HEK293 (cell line): ENCODE data around the gene IDUA.
A peak's percentile ranks its signal among the peaks of the same experiment; 100 is the strongest.

Experiments
- GLI2 ChIP-seq: fragments of 450-650 bp; formaldehyde crosslinking; IDR thresholded peaks from 2 replicates; pipeline ENCODE4; 2017; ENCODE audit warnings: missing biosample characterization, missing genetic modification characterization, low read depth, borderline replicate concordance
- GLIS1 ChIP-seq: fragments of 450-650 bp; formaldehyde crosslinking; IDR thresholded peaks from 2 replicates; pipeline ENCODE4 v1.5.1; 2016; ENCODE audit warnings: missing biosample characterization, missing genetic modification characterization
- GLIS2 ChIP-seq: fragments of 450-650 bp; formaldehyde crosslinking; IDR thresholded peaks from 2 replicates; pipeline ENCODE4 v1.5.1; 2016; ENCODE audit warnings: missing biosample characterization, missing genetic modification characterization
- HOXC10 ChIP-seq: sonication (generic); formaldehyde crosslinking; IDR thresholded peaks from 2 replicates; pipeline ENCODE4 v1.8.1; 2023; ENCODE audit warnings: mild to moderate bottlenecking, missing genetic modification reagents
- KLF1 ChIP-seq: fragments of 450-650 bp; formaldehyde crosslinking; IDR thresholded peaks from 2 replicates; pipeline ENCODE4 v1.5.1; 2016; ENCODE audit warnings: missing biosample characterization, missing genetic modification characterization
- KLF16 ChIP-seq: fragments of 450-650 bp; formaldehyde crosslinking; IDR thresholded peaks from 2 replicates; pipeline ENCODE4 v1.5.1; 2017; ENCODE audit warnings: missing biosample characterization, missing genetic modification characterization
- KLF9 ChIP-seq: fragments of 450-650 bp; formaldehyde crosslinking; IDR thresholded peaks from 2 replicates; pipeline ENCODE4 v1.5.1; 2016; ENCODE audit warnings: missing biosample characterization, missing genetic modification characterization, low read depth
- REPIN1 ChIP-seq: fragments of 450-650 bp; formaldehyde crosslinking; IDR thresholded peaks from 2 replicates; pipeline ENCODE4 v1.5.1; 2017; ENCODE audit warnings: missing biosample characterization, missing genetic modification characterization, low read depth
- SCRT2 ChIP-seq: fragments of 450-650 bp; formaldehyde crosslinking; IDR thresholded peaks from 2 replicates; pipeline ENCODE4 v1.5.1; 2016; ENCODE audit warnings: missing biosample characterization, missing genetic modification characterization
- SP3 ChIP-seq: fragments of 450-650 bp; formaldehyde crosslinking; IDR thresholded peaks from 2 replicates; pipeline ENCODE4 v1.5.1; 2016; ENCODE audit warnings: missing biosample characterization, missing genetic modification characterization
- SP7 ChIP-seq: fragments of 450-650 bp; formaldehyde crosslinking; IDR thresholded peaks from 2 replicates; pipeline ENCODE4 v1.5.1; 2016; ENCODE audit warnings: missing biosample characterization, missing genetic modification characterization
- TRIM28 ChIP-seq: IDR thresholded peaks from 2 replicates; pipeline ENCODE4 v1.6.1; 2011; ENCODE audit warnings: low read length, control low read depth, borderline replicate concordance
- ZBTB20 ChIP-seq: fragments of 450-650 bp; formaldehyde crosslinking; IDR thresholded peaks from 2 replicates; pipeline ENCODE4 v1.5.1; 2016; ENCODE audit warnings: missing biosample characterization, missing genetic modification characterization
- ZBTB8A ChIP-seq: fragments of 450-650 bp; formaldehyde crosslinking; IDR thresholded peaks from 2 replicates; pipeline ENCODE4 v1.5.1; 2016; ENCODE audit warnings: missing biosample characterization, missing genetic modification characterization
- ZFHX2 ChIP-seq: fragments of 450-650 bp; formaldehyde crosslinking; conservative IDR thresholded peaks from 2 replicates; pipeline ENCODE4 v1.5.1; 2016; ENCODE audit warnings: missing biosample characterization, missing genetic modification characterization
- ZFP3 ChIP-seq: fragments of 450-650 bp; formaldehyde crosslinking; IDR thresholded peaks from 2 replicates; pipeline ENCODE4 v1.5.1; 2016; ENCODE audit warnings: low read depth, missing biosample characterization, missing genetic modification characterization
- ZFP69B ChIP-seq: fragments of 450-650 bp; formaldehyde crosslinking; IDR thresholded peaks from 2 replicates; pipeline ENCODE4 v1.5.1; 2016; ENCODE audit warnings: missing biosample characterization, missing genetic modification characterization
- ZNF112 ChIP-seq: fragments of 450-650 bp; formaldehyde crosslinking; IDR thresholded peaks from 2 replicates; pipeline ENCODE4 v1.5.0; 2017; ENCODE audit warnings: missing biosample characterization, missing genetic modification characterization
- ZNF132 ChIP-seq: fragments of 450-650 bp; formaldehyde crosslinking; IDR thresholded peaks from 2 replicates; pipeline ENCODE4 v1.5.1; 2017; ENCODE audit warnings: missing biosample characterization, missing genetic modification characterization, borderline replicate concordance
- ZNF221 ChIP-seq: fragments of 450-650 bp; formaldehyde crosslinking; IDR thresholded peaks from 2 replicates; pipeline ENCODE4 v1.5.1; 2017; ENCODE audit warnings: missing biosample characterization, missing genetic modification characterization, borderline replicate concordance
- ZNF223 ChIP-seq: fragments of 450-650 bp; formaldehyde crosslinking; IDR thresholded peaks from 2 replicates; pipeline ENCODE4 v1.5.1; 2016; ENCODE audit warnings: missing biosample characterization, missing genetic modification characterization
- ZNF292 ChIP-seq: fragments of 450-650 bp; formaldehyde crosslinking; IDR thresholded peaks from 2 replicates; pipeline ENCODE4 v1.5.1; 2016; ENCODE audit warnings: low read depth, missing biosample characterization, missing genetic modification characterization, borderline replicate concordance
- ZNF366 ChIP-seq: fragments of 450-650 bp; formaldehyde crosslinking; conservative IDR thresholded peaks from 2 replicates; pipeline ENCODE4 v1.5.1; 2016; ENCODE audit warnings: missing biosample characterization, missing genetic modification characterization
- ZNF621 ChIP-seq: fragments of 450-650 bp; formaldehyde crosslinking; IDR thresholded peaks from 2 replicates; pipeline ENCODE4 v1.5.1; 2017; ENCODE audit warnings: missing biosample characterization, missing genetic modification characterization
- ZNF626 ChIP-seq: fragments of 450-650 bp; sonication (Bioruptor Pico); formaldehyde crosslinking; IDR thresholded peaks from 2 replicates; pipeline ENCODE4 v1.5.1; 2018; ENCODE audit warnings: missing biosample characterization, missing genetic modification characterization, inconsistent platforms
- ZNF658 ChIP-seq: fragments of 450-650 bp; formaldehyde crosslinking; IDR thresholded peaks from 2 replicates; pipeline ENCODE4; 2016; ENCODE audit warnings: missing biosample characterization, missing genetic modification characterization
- ZNF660 ChIP-seq: fragments of 450-650 bp; IDR thresholded peaks from 2 replicates; pipeline ENCODE4 v1.5.1; 2018; ENCODE audit warnings: missing biosample characterization, mild to moderate bottlenecking, missing genetic modification characterization
- ZNF677 ChIP-seq: fragments of 450-650 bp; IDR thresholded peaks from 2 replicates; pipeline ENCODE4 v1.5.0; 2018; ENCODE audit warnings: missing biosample characterization, mild to moderate bottlenecking, missing genetic modification characterization, moderate library complexity
- ZNF701 ChIP-seq: fragments of 450-650 bp; formaldehyde crosslinking; IDR thresholded peaks from 2 replicates; pipeline ENCODE4 v1.5.1; 2016; ENCODE audit warnings: missing biosample characterization, missing genetic modification characterization
- ZNF776 ChIP-seq: fragments of 450-650 bp; formaldehyde crosslinking; IDR thresholded peaks from 2 replicates; pipeline ENCODE4 v1.5.0; 2017; ENCODE audit warnings: missing biosample characterization, missing genetic modification characterization, borderline replicate concordance
- ZNF837 ChIP-seq: fragments of 450-650 bp; formaldehyde crosslinking; IDR thresholded peaks from 2 replicates; pipeline ENCODE4 v1.5.1; 2016; ENCODE audit warnings: missing biosample characterization, missing genetic modification characterization
- ZSCAN16 ChIP-seq: fragments of 450-650 bp; formaldehyde crosslinking; IDR thresholded peaks from 2 replicates; pipeline ENCODE4 v1.5.1; 2016; ENCODE audit warnings: missing biosample characterization, missing genetic modification characterization
- TF ChIP-seq, protein P1 (sequence below): fragments of 450-650 bp; formaldehyde crosslinking; IDR thresholded peaks from 2 replicates; pipeline ENCODE4 v1.5.1; 2016; ENCODE audit warnings: missing biosample characterization, missing genetic modification characterization
- TF ChIP-seq, protein P2 (sequence below): fragments of 450-650 bp; formaldehyde crosslinking; IDR thresholded peaks from 2 replicates; pipeline ENCODE4 v1.5.1; 2016; ENCODE audit warnings: missing biosample characterization, missing genetic modification characterization, low read depth
- TF ChIP-seq, protein P3 (sequence below): fragments of 450-650 bp; formaldehyde crosslinking; IDR thresholded peaks from 2 replicates; pipeline ENCODE4 v1.5.1; 2016; ENCODE audit warnings: missing biosample characterization, missing genetic modification characterization
- TF ChIP-seq, protein P4 (sequence below): fragments of 450-650 bp; IDR thresholded peaks from 2 replicates; pipeline ENCODE4 v1.5.1; 2018; ENCODE audit warnings: missing biosample characterization, missing genetic modification characterization

IDUA gene

DNA sequence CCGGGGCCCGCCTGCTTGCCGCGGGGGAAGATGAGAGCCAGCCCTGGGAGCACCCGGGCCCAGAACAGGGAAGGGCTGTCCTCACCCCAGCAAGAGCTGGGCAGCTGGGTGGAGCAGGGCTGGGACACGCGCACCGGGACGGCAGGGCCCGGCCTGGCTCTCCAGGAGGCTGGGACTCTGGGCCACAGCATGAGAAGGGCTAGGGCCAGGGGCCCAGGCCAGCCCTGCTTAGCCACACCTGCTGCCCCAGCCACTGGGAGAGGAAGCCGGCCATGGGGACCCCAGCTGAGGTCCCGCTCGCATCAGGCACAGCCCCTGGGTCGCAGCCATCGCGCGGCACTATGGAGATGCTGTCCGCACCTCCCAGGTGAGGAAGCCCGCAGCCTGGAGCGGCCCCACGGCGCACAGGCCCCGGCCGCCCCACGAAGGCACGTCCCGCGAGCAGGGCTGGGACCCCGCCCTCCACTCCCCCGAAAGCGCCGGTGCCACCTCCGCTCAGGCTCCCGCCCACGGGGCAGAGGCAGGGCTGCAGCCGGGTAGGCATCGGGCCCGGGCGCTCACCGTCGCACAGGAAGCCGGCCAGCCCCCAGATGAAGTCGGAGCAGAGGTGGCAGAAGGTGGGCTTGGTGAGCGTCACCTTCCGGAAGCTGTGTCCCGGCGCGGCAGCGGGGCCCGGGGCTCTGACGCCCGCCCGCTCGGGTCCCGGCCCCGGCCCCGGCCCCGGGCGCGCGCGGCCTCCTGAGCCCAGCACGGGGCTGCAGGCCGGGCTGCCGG lies 14.0 kb upstream of the IDUA start (continued):
- TF ChIP-seq ZNF132 (tag by site-specific recombination) (no peak), ZNF626 (tag by site-specific recombination) (no peak), ZNF837 (no peak), REPIN1 (tag by site-specific recombination) (no peak), TRIM28 (no peak), GLIS2 (tag by site-specific recombination) (peak; percentile 74), ZNF366 (tag by site-specific recombination) (no peak), KLF9 (peak; percentile 54), ZBTB20 (peak; percentile 85; the same call in 1 of the 2 replicates), ZNF660 (tag by site-specific recombination) (no peak), ZNF658 (tag by site-specific recombination) (no peak), KLF16 (tag by site-specific recombination) (no peak), SCRT2 (tag by site-specific recombination) (no peak), ZNF776 (tag by site-specific recombination) (no peak), ZNF677 (no peak), ZNF223 (tag by site-specific recombination) (no peak), GLI2 (tag by site-specific recombination) (no peak), HOXC10 (no peak), GLIS1 (peak; percentile 40; the same call in 1 of the 2 replicates), ZFP3 (tag by site-specific recombination) (no peak), ZFP69B (tag by site-specific recombination) (no peak), SP3 (tag by site-specific recombination) (peak; percentile 62), KLF1 (tag by site-specific recombination) (peak; percentile 64), SP7 (no peak), ZNF292 (tag by site-specific recombination) (no peak), ZSCAN16 (tag by site-specific recombination) (no peak), ZNF112 (tag by site-specific recombination) (no peak), ZNF701 (no peak), ZNF221 (tag by site-specific recombination) (no peak), ZNF621 (no peak), ZFHX2 (tag by site-specific recombination) (peak; percentile 89), ZBTB8A (peak; percentile 42; the same call in 1 of the 2 replicates)
- TF ChIP-seq, protein P1, sequence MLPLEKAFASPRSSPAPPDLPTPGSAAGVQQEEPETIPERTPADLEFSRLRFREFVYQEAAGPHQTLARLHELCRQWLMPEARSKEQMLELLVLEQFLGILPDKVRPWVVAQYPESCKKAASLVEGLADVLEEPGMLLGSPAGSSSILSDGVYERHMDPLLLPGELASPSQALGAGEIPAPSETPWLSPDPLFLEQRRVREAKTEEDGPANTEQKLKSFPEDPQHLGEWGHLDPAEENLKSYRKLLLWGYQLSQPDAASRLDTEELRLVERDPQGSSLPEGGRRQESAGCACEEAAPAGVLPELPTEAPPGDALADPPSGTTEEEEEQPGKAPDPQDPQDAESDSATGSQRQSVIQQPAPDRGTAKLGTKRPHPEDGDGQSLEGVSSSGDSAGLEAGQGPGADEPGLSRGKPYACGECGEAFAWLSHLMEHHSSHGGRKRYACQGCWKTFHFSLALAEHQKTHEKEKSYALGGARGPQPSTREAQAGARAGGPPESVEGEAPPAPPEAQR (tag by site-specific recombination) = no peak
- TF ChIP-seq, protein P2, sequence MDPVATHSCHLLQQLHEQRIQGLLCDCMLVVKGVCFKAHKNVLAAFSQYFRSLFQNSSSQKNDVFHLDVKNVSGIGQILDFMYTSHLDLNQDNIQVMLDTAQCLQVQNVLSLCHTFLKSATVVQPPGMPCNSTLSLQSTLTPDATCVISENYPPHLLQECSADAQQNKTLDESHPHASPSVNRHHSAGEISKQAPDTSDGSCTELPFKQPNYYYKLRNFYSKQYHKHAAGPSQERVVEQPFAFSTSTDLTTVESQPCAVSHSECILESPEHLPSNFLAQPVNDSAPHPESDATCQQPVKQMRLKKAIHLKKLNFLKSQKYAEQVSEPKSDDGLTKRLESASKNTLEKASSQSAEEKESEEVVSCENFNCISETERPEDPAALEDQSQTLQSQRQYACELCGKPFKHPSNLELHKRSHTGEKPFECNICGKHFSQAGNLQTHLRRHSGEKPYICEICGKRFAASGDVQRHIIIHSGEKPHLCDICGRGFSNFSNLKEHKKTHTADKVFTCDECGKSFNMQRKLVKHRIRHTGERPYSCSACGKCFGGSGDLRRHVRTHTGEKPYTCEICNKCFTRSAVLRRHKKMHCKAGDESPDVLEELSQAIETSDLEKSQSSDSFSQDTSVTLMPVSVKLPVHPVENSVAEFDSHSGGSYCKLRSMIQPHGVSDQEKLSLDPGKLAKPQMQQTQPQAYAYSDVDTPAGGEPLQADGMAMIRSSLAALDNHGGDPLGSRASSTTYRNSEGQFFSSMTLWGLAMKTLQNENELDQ (tag by site-specific recombination) = no peak
- TF ChIP-seq, protein P3, sequence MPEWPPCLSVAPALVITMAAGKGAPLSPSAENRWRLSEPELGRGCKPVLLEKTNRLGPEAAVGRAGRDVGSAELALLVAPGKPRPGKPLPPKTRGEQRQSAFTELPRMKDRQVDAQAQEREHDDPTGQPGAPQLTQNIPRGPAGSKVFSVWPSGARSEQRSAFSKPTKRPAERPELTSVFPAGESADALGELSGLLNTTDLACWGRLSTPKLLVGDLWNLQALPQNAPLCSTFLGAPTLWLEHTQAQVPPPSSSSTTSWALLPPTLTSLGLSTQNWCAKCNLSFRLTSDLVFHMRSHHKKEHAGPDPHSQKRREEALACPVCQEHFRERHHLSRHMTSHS (tag by site-specific recombination) = no peak
- TF ChIP-seq, protein P4, sequence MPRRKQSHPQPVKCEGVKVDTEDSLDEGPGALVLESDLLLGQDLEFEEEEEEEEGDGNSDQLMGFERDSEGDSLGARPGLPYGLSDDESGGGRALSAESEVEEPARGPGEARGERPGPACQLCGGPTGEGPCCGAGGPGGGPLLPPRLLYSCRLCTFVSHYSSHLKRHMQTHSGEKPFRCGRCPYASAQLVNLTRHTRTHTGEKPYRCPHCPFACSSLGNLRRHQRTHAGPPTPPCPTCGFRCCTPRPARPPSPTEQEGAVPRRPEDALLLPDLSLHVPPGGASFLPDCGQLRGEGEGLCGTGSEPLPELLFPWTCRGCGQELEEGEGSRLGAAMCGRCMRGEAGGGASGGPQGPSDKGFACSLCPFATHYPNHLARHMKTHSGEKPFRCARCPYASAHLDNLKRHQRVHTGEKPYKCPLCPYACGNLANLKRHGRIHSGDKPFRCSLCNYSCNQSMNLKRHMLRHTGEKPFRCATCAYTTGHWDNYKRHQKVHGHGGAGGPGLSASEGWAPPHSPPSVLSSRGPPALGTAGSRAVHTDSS = no peak
